ENCODE data around the gene CFDP1. TPM values are rescaled to one million over a fixed set of nuclear protein-coding genes. Genes with fewer than 3 reads are reported as not detected.

The CFDP1 gene
- total RNA-seq, 2 experiments from 2014 or later: 38.9 to 41.6 TPM

DNA sequence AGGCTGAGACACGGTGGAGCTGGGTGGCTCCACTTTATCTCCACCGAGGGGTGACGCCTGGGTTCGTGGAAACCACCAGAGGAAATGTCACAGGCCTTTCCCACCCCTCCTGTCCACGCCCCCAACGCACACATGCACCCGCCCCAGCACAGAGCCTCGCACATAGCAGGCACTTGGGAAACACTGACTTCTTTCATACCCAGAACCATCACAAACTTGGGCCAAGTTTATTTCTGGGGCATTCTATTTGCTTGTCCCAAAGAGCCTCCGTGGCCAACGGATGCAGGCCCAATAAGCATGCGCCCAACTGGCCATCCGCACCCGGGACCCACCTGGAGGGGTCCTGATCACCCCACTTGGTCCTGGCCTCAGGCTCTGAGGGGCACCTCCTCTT is 185.2 kb downstream of the CFDP1 start:
- DNase-seq (no peak), ATAC-seq (no peak)
- Mint-ChIP-seq H3K9me3 (ENCODE audit: insufficient read depth) (no peaks in the 10 kb centered on the region), H3K4me1 (ENCODE audit: low read depth) (peaks cover 12% of the 10 kb centered on the region), H3K27ac (no peak overlapping the region), H3K36me3 (ENCODE audit: low read depth) (no peaks in the 10 kb centered on the region), H3K4me3 (no peak overlapping the region), H3K27me3 (ENCODE audit: low read depth) (peaks cover 39% of the 10 kb centered on the region)
- ChIA-PET POLR2A (no interaction called here), CTCF (interaction anchor here (0.8 kb wide), 1 partner anchor 14 kb away, joined by 3 read pairs; no protein-coding TSS in a partner anchor)

DNA sequence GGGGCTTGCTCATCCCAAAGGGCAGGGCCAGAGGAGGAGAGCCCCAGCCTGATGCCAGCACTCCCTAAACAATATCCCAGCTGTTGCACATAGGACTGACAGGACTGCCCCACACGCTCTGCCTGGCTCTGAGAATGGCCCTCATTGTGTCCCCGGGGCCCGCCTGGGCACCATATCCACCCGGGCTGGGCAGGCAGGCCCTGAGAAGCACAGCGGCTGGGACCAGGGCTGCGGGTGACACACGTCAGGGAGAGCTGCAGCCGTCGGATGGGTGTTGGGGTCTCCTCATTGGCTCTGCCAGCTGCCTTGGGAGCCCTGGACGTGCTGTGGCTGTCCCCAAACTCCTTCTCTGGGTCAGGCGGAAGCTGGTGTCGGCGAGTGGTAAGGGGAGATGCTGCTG is 186.1 kb downstream of the CFDP1 start:
- H3K9me3 Mint-ChIP-seq (ENCODE audit: insufficient read depth): no peaks in the 10 kb centered on the region
- DNase-seq (no peak), ATAC-seq (no peak)
- ChIA-PET POLR2A (no interaction called here), CTCF (interaction anchor here (0.8 kb wide), 1 partner anchor 14 kb away, joined by 3 read pairs; no protein-coding TSS in a partner anchor)
- no peak overlapping the region for H3K4me3 Mint-ChIP-seq
- peaks cover 12% of the 10 kb centered on the region for H3K4me1 Mint-ChIP-seq (ENCODE audit: low read depth)
- peaks cover 32% of the 10 kb centered on the region for H3K27me3 Mint-ChIP-seq (ENCODE audit: low read depth)
- H3K27ac Mint-ChIP-seq: no peak overlapping the region
- no peaks in the 10 kb centered on the region for H3K36me3 Mint-ChIP-seq (ENCODE audit: low read depth)

DNA sequence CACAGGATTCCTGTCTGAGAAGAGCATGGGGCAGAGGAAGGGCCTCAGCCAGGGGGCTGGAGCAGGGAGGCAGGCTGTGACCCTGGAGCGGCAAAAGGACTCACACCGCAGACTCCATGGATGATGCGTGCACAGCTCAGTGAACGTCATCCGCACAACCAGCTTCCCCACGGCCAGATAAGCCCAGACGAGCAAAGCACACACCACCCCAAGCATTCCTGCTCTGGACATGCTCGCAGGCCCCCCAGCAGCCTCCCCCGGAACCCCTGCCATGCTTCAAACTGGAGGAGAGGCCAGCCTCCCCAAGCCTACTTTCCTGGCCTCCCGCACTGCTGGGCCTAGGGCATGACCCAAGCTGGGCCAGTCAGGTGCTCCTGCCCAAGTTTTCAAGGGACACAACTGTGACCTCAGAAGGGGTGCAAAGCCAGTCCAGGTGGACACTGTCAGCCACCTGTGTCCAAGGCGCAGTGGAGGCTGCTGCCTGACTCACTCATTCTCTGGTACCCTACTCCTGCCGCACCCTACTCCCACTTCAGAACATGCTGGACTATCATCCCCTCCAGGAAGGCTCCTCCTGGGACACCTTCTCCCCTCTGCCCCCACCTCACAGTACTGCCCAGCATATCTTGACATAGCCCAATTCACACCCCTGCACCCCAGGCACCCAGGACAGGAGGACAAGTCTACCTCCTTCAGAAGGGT is 186.6 kb downstream of the CFDP1 start:
- no peak overlapping the region for H3K4me3 Mint-ChIP-seq
- no peaks in the 10 kb centered on the region for H3K36me3 Mint-ChIP-seq (ENCODE audit: low read depth)
- no peak for DNase-seq
- no peaks in the 10 kb centered on the region for H3K9me3 Mint-ChIP-seq (ENCODE audit: insufficient read depth)
- peaks cover 6% of the 10 kb centered on the region for H3K4me1 Mint-ChIP-seq (ENCODE audit: low read depth)
- ATAC-seq: no peak
- H3K27ac Mint-ChIP-seq: no peak overlapping the region
- POLR2A ChIA-PET: no interaction called here
- CTCF ChIA-PET: no interaction called here
- peaks cover 26% of the 10 kb centered on the region for H3K27me3 Mint-ChIP-seq (ENCODE audit: low read depth)

DNA sequence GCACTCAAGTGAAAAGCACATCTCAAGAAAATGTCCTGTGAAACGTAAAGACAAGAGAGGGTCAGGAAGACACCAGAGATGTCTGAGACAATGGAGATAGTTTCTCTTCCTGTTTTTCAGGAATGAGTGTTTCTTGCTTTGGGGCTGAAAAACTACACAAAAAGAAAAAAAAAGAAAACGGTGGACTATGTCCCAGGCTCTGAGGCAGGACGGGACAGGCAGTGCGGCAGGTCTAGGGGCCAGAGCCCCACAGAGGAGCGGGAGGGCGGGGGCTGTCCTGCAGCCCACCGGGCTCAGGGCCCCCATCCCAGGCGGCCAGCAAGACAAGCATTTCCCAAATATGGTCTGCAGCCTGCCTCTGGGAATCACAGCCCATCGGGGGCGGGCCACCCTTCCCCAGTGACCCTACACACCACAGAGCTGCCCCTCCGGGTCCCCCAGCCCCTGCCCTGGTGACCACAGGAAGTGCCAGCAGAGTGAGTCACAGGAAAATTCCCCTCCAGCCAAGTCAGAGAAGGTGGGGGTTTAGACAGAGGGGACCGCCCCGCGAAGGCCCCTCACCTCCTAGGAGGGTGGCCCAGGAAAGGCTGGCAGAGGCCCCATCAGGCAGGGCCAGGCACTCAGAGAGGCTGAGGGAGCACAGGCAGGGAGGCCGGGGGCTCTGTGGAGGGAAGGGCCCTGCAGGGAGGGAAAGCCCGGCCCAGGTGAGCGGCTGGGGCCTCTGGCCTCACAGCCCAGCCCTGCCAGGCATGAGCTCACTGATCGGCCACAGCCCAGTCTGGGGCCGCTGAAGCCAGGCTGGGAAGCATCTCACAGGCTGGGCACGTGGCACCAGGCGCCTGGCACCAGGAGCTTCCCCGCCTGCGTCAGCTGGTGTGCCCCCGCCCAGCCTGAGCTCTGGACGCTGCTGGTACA is 188.2 kb downstream of the CFDP1 start:
- POLR2A ChIA-PET: no interaction called here
- no peak overlapping the region for H3K4me3 Mint-ChIP-seq
- ATAC-seq (no peak), DNase-seq (no peak)
- no peaks in the 10 kb centered on the region for H3K9me3 Mint-ChIP-seq (ENCODE audit: insufficient read depth)
- peaks cover 3% of the 10 kb centered on the region for H3K4me1 Mint-ChIP-seq (ENCODE audit: low read depth)
- H3K27ac Mint-ChIP-seq: no peak overlapping the region
- CTCF ChIA-PET: interaction anchor here (1.6 kb wide), 1 partner anchor 140 kb away, joined by 4 read pairs; no protein-coding TSS in a partner anchor
- no peaks in the 10 kb centered on the region for H3K36me3 Mint-ChIP-seq (ENCODE audit: low read depth)
- H3K27me3 Mint-ChIP-seq (ENCODE audit: low read depth): peaks cover 22% of the 10 kb centered on the region

DNA sequence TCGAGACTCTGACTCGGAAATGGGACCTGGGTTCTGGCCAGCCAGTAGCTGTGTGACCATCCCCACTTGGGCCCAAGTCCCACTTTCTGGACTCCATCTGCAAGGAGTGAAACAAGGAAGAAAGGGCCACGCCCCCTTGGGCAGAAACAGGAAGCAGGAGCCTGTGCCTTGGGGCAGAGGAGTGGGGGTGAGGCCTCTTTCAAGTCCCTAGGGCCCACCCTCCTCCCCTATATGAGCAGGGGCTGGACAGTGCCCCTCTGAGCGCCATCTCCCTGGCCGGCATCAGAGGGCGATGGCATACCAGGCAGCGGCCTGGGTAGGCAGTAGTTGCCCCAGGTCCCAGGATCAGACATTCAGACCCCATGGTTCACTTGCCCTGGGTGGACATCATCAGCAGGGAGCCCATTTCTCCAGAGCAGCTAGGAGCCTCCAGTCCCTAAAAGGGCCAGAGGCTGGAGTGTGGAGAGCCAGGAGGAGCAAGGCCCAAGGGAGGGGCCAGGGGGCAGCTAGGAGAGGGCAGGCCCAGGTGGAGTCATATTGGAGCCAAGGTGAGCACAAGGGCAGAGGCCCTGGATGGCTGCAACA is 189.0 kb downstream of the CFDP1 start:
- no peak for ATAC-seq
- Mint-ChIP-seq H3K27ac (no peak overlapping the region), H3K4me3 (no peak overlapping the region), H3K36me3 (ENCODE audit: low read depth) (no peaks in the 10 kb centered on the region), H3K27me3 (ENCODE audit: low read depth) (peaks cover 20% of the 10 kb centered on the region), H3K9me3 (ENCODE audit: insufficient read depth) (no peaks in the 10 kb centered on the region), H3K4me1 (ENCODE audit: low read depth) (peaks cover 3% of the 10 kb centered on the region)
- CTCF ChIA-PET: interaction anchor here (1.6 kb wide), 1 partner anchor 141 kb away, joined by 4 read pairs; no protein-coding TSS in a partner anchor
- DNase-seq: no peak
- POLR2A ChIA-PET: no interaction called here

Other genes starting within 250 kb of the CFDP1 start
- gene CTRB2, start 226.3 kb downstream of the CFDP1 start, total RNA-seq: not detected
- gene CTRB1, start 214.5 kb downstream of the CFDP1 start, total RNA-seq: not detected
- under 1 TPM in 1 of 2 experiments, not detected in 1; 0.08 TPM for gene BCAR1, start 181.9 kb downstream of the CFDP1 start, total RNA-seq
- gene TMEM170A, start 31.2 kb upstream of the CFDP1 start, total RNA-seq: 10 to 100 TPM; 30.2 to 31.1 TPM
- not detected for gene CHST6, start 61.9 kb upstream of the CFDP1 start, total RNA-seq
- not detected for gene CHST5, start 102.6 kb upstream of the CFDP1 start, total RNA-seq
- gene TMEM231, start 122.7 kb upstream of the CFDP1 start, total RNA-seq: 1 to 10 TPM; 2.1 to 2.3 TPM
- gene GABARAPL2, start 132.9 kb upstream of the CFDP1 start, total RNA-seq: 10 to 100 TPM; 57.3 to 59.6 TPM
- 10 to 100 TPM; 51.8 to 51.9 TPM for gene ADAT1, start 189.8 kb upstream of the CFDP1 start, total RNA-seq
- 100 to 1,000 TPM; 208 TPM for gene KARS1, start 214.2 kb upstream of the CFDP1 start, total RNA-seq
- gene TERF2IP, start 214.3 kb upstream of the CFDP1 start, total RNA-seq: 10 to 100 TPM; 61.4 to 63.2 TPM
- gene CPHXL2, start 243.5 kb upstream of the CFDP1 start, total RNA-seq: not detected

Data from activated CD8-positive, alpha-beta T cell treated with anti-CD3 and anti-CD28 coated beads, Interleukin-2, amount 10 ng/mL, durations not matched to agents 7 days and 5 days (primary cell).